ENCODE data around the gene STARD3NL. TPM values are rescaled to one million over a fixed set of nuclear protein-coding genes. Genes with fewer than 3 reads are reported as not detected.

STARD3NL gene
- total RNA-seq, 2 experiments from 2014 or later = 16.3 to 21.7 TPM

- Histone ChIP-seq H3K4me3 (ENCODE audit: low read depth, low read length, poor library complexity, severe bottlenecking) (no peak overlapping the region), H3K79me2 (ENCODE audit: insufficient read depth, low read depth, low read length) (no peaks in the 10 kb centered on the region), H3K9me3 (ENCODE audit: low read length) (no peaks in the 10 kb centered on the region), H3K4me1 (ENCODE audit: insufficient read depth, low read length, poor library complexity, severe bottlenecking) (no peaks in the 10 kb centered on the region), H3K4me2 (ENCODE audit: low read length) (no peak overlapping the region), H3K36me3 (ENCODE audit: insufficient read depth, low read length) (no peaks in the 10 kb centered on the region), H3K9me2 (ENCODE audit: insufficient read depth, low read length) (no peaks in the 10 kb centered on the region), H3K27ac (ENCODE audit: low read depth, low read length, poor library complexity, severe bottlenecking) (no peak overlapping the region), H2AFZ (ENCODE audit: low read length) (no peak overlapping the region), H4K20me1 (ENCODE audit: insufficient read depth, low read length) (no peaks in the 10 kb centered on the region)
- DNase-seq (ENCODE audit: low spot score) = no peak
- POLR2A ChIA-PET = interaction anchor here (0.7 kb wide), 2 partner anchors 13 to 14 kb away, joined by 3 read pairs; no protein-coding TSS in a partner anchor
- no peak for TF ChIP-seq CTCF (conservative IDR thresholded peaks at IDR 0.05; ENCODE audit: low read length)
- TF ChIP-seq EZH2phosphoT487 (IDR thresholded peaks at IDR 0.05; ENCODE audit: borderline replicate concordance, low read depth, low read length) = no peak
- BruUV-seq (replicated peaks) = no TSS peak
- intact Hi-C loops (cut with micrococcal nuclease; ENCODE audit: unreplicated experiment) = no loop called here
- CTCF ChIA-PET (ENCODE audit: unreplicated experiment) = no interaction called here
These were observed 35.3 kb upstream of the STARD3NL start for GRCh38 chr7:38142736-38143135.

GRCh38 chr7:38147005-38147404 is 31.0 kb upstream of the STARD3NL start:
- intact Hi-C loops (cut with micrococcal nuclease; ENCODE audit: unreplicated experiment) = no loop called here
- ChIA-PET CTCF (ENCODE audit: unreplicated experiment) (no interaction called here), POLR2A (interaction anchor here (0.7 kb wide), 1 partner anchor 224 kb away, joined by 3 read pairs; no protein-coding TSS in a partner anchor)
- Histone ChIP-seq H4K20me1 (ENCODE audit: insufficient read depth, low read length) (no peaks in the 10 kb centered on the region), H3K4me1 (ENCODE audit: insufficient read depth, low read length, poor library complexity, severe bottlenecking) (no peaks in the 10 kb centered on the region), H2AFZ (ENCODE audit: low read length) (no peak overlapping the region), H3K27ac (ENCODE audit: low read depth, low read length, poor library complexity, severe bottlenecking) (no peak overlapping the region), H3K9me3 (ENCODE audit: low read length) (no peaks in the 10 kb centered on the region), H3K36me3 (ENCODE audit: insufficient read depth, low read length) (no peaks in the 10 kb centered on the region), H3K4me2 (ENCODE audit: low read length) (no peak overlapping the region), H3K4me3 (ENCODE audit: low read depth, low read length, poor library complexity, severe bottlenecking) (no peak overlapping the region), H3K79me2 (ENCODE audit: insufficient read depth, low read depth, low read length) (no peaks in the 10 kb centered on the region), H3K9me2 (ENCODE audit: insufficient read depth, low read length) (no peaks in the 10 kb centered on the region)
- no TSS peak for BruUV-seq (replicated peaks)
- TF ChIP-seq EZH2phosphoT487 (IDR thresholded peaks at IDR 0.05; ENCODE audit: borderline replicate concordance, low read depth, low read length) (no peak), CTCF (conservative IDR thresholded peaks at IDR 0.05; ENCODE audit: low read length) (no peak)
- no peak for DNase-seq (ENCODE audit: low spot score)

GRCh38 chr7:38151556-38151955 is 26.5 kb upstream of the STARD3NL start:
- ChIA-PET CTCF (ENCODE audit: unreplicated experiment) (no interaction called here), POLR2A (no interaction called here)
- H3K4me3 ChIP-seq (ENCODE audit: low read depth, low read length, poor library complexity, severe bottlenecking) = no peak overlapping the region
- no peak overlapping the region for H3K27ac ChIP-seq (ENCODE audit: low read depth, low read length, poor library complexity, severe bottlenecking)
- H3K79me2 ChIP-seq (ENCODE audit: insufficient read depth, low read depth, low read length) = no peaks in the 10 kb centered on the region
- H3K4me1 ChIP-seq (ENCODE audit: insufficient read depth, low read length, poor library complexity, severe bottlenecking) = no peaks in the 10 kb centered on the region
- no peak overlapping the region for H2AFZ ChIP-seq (ENCODE audit: low read length)
- DNase-seq (ENCODE audit: low spot score) = no peak
- no peaks in the 10 kb centered on the region for H3K9me3 ChIP-seq (ENCODE audit: low read length)
- H3K4me2 ChIP-seq (ENCODE audit: low read length) = no peak overlapping the region
- H3K9me2 ChIP-seq (ENCODE audit: insufficient read depth, low read length) = no peaks in the 10 kb centered on the region
- TF ChIP-seq CTCF (conservative IDR thresholded peaks at IDR 0.05; ENCODE audit: low read length) = no peak
- no peak for TF ChIP-seq EZH2phosphoT487 (IDR thresholded peaks at IDR 0.05; ENCODE audit: borderline replicate concordance, low read depth, low read length)
- no TSS peak for BruUV-seq (replicated peaks)
- no peaks in the 10 kb centered on the region for H3K36me3 ChIP-seq (ENCODE audit: insufficient read depth, low read length)
- H4K20me1 ChIP-seq (ENCODE audit: insufficient read depth, low read length) = no peaks in the 10 kb centered on the region
- intact Hi-C loops (cut with micrococcal nuclease; ENCODE audit: unreplicated experiment) = no loop called here
